ENCODE results near the gene SLC12A9. TPM values are rescaled to one million over a fixed set of nuclear protein-coding genes. Genes with fewer than 3 reads are reported as not detected.
A peak's percentile ranks its signal among the peaks of the same experiment; 100 is the strongest.

The SLC12A9 gene
- total RNA-seq, 1 donor: 19.5 TPM

GRCh38 chr7:100885440-100886141 is 33.1 kb downstream of the SLC12A9 start:
- Histone ChIP-seq H3K36me3 (ENCODE audit: insufficient read depth, low read length) (peaks cover 80% of the 10 kb centered on the region), H3K79me2 (ENCODE audit: insufficient read depth, low read length) (peaks cover 71% of the 10 kb centered on the region), H3K9me3 (ENCODE audit: low read depth, low read length) (no peaks in the 10 kb centered on the region), H3K27ac (ENCODE audit: low read depth, low read length) (no peak overlapping the region), H3K4me1 (ENCODE audit: insufficient read depth, low read length) (peaks cover 18% of the 10 kb centered on the region), H3K27me3 (ENCODE audit: insufficient read depth, low read length) (no peaks in the 10 kb centered on the region), H4K20me1 (ENCODE audit: insufficient read depth, low read length) (peaks cover 19% of the 10 kb centered on the region), H3K4me3 (ENCODE audit: insufficient read depth, low read length) (no peak overlapping the region), H2AFZ (ENCODE audit: low read length) (no peak overlapping the region), H3K4me2 (ENCODE audit: insufficient read depth, low read length) (no peak overlapping the region)
- TF ChIP-seq CTCF (IDR thresholded peaks at IDR 0.05; ENCODE audit: extremely low read depth, low read depth, low read length): no peak
- DNase-seq (ENCODE audit: insufficient read length, low spot score, missing footprints): peak; percentile 72

GRCh38 chr7:100886142-100886935 is 33.8 kb downstream of the SLC12A9 start:
- peaks cover 22% of the 10 kb centered on the region for H3K4me1 ChIP-seq (ENCODE audit: insufficient read depth, low read length)
- H3K36me3 ChIP-seq (ENCODE audit: insufficient read depth, low read length): peaks cover 73% of the 10 kb centered on the region
- no peak for TF ChIP-seq CTCF (IDR thresholded peaks at IDR 0.05; ENCODE audit: extremely low read depth, low read depth, low read length)
- H3K79me2 ChIP-seq (ENCODE audit: insufficient read depth, low read length): peaks cover 64% of the 10 kb centered on the region
- no peak overlapping the region for H2AFZ ChIP-seq (ENCODE audit: low read length)
- H3K4me3 ChIP-seq (ENCODE audit: insufficient read depth, low read length): no peak overlapping the region
- H3K27ac ChIP-seq (ENCODE audit: low read depth, low read length): no peak overlapping the region
- H3K9me3 ChIP-seq (ENCODE audit: low read depth, low read length): no peaks in the 10 kb centered on the region
- peaks cover 15% of the 10 kb centered on the region for H4K20me1 ChIP-seq (ENCODE audit: insufficient read depth, low read length)
- peak; percentile 74 for DNase-seq (ENCODE audit: insufficient read length, low spot score, missing footprints)
- H3K27me3 ChIP-seq (ENCODE audit: insufficient read depth, low read length): no peaks in the 10 kb centered on the region
- H3K4me2 ChIP-seq (ENCODE audit: insufficient read depth, low read length): no peak overlapping the region

GRCh38 chr7:100886936-100887515 is 34.5 kb downstream of the SLC12A9 start:
- TF ChIP-seq CTCF (IDR thresholded peaks at IDR 0.05; ENCODE audit: extremely low read depth, low read depth, low read length): no peak
- Histone ChIP-seq H3K9me3 (ENCODE audit: low read depth, low read length) (no peaks in the 10 kb centered on the region), H2AFZ (ENCODE audit: low read length) (no peak overlapping the region), H4K20me1 (ENCODE audit: insufficient read depth, low read length) (peaks cover 10% of the 10 kb centered on the region), H3K4me1 (ENCODE audit: insufficient read depth, low read length) (peaks cover 22% of the 10 kb centered on the region), H3K4me2 (ENCODE audit: insufficient read depth, low read length) (no peak overlapping the region), H3K4me3 (ENCODE audit: insufficient read depth, low read length) (no peak overlapping the region), H3K27me3 (ENCODE audit: insufficient read depth, low read length) (no peaks in the 10 kb centered on the region), H3K27ac (ENCODE audit: low read depth, low read length) (no peak overlapping the region), H3K79me2 (ENCODE audit: insufficient read depth, low read length) (peaks cover 58% of the 10 kb centered on the region), H3K36me3 (ENCODE audit: insufficient read depth, low read length) (peaks cover 67% of the 10 kb centered on the region)
- DNase-seq (ENCODE audit: insufficient read length, low spot score, missing footprints): peak; percentile 42

Data from osteoblast (primary cell).